GM19455 (cell line): Measurements from ENCODE around the gene OXSR1.
"Not testable (repeated sequence)": the region's sequence is repeated elsewhere in the genome, so short reads cannot be mapped to it uniquely, and the experiment has no call there.

Experiments
- ATAC-seq: cut with Tn5 transposase; IDR thresholded peaks from one replicate; pipeline ENCODE4 v1.9.1; 2021; ENCODE audit not compliant: unreplicated experiment

The OXSR1 gene

DNA sequence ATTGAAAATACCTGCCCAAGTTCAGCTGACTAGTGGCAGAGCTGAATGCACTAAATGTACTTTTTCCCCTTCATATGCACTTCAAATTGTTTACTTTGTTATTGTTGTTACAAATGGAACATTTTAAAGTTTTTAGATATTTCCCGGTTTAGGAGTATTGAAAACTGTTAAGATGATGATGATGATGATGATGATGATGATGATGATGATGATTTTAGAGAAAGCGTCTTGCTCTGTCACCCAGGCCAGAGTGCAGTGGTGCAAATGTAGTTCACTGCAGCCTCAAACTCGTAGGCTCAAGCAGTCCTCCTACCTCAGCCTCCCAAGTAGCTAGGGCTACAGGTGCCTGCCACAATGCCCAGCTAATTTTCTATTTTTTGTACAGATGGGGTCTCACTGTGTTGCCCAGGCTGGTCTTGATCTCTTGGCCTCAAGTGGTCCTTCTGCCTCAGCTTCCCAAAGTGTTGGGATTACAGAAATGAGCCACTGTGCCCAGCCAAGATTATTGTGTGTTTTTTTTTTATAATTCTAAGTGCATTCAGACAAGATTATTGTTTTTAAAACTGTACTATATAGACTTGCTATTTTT, 54.4 kb downstream of the OXSR1 start:
- no peak for ATAC-seq

DNA sequence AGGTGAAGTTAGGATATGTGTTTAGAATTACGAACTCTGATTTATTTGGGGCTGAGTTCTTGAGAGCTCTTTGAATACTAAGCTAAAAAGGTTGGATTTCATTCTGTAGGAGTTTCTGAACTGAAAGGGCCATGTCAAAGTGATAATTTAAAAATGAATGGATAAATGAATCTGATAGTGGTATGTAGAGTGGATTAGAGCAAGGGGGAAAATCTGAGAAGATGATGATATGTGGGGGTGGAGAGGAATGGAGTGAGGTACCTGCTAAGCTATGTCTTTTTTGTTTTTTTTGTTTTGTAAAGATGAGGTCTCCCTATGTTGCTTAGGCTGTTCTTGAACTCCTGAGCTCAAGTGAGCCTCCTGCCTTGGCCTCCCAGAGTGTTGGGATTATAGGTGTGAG, 55.7 kb downstream of the OXSR1 start:
- ATAC-seq: no peak

DNA sequence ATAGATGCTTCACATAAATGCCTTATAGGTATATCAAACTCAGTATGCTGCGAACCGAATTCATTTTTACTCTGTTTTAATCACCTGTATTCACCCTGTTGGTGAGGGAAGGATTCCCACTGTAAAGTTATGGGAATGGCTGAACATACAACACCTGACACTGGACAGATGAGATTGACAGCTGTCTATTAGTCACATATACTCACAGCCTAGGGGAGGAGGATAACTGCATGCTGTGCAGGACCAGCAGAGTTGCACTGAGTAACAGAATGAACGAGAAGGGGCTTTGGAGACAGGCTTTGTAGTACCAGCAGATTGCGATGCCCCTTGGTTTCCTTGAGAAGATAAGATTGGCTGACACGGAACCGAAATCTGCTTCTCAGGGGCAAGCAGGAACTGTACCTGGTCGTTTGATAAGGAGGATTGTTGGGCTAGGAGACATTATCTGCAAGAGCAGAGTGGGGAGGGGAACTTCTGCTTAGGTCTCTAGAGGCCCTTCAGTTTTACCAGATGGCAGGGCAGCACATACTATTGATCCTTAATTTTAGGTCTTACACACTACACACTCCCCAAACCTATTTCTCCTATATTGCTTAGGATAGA, 56.8 kb downstream of the OXSR1 start:
- no peak for ATAC-seq

DNA sequence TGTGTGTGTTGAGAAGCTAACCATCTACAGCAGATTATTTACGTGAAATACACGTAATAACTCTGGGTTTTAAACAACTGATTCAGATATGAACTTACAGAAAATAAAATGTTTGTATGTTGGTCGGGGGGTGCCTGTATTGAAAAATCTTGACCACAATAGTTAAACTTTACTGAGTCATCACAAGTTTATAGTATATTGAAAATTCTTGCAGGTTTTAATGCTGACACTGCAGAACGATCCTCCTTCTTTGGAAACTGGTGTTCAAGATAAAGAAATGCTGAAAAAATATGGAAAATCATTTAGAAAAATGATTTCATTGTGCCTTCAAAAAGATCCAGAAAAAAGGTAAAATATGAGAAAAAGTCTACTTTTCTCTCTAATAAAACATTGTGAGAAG, 59.0 kb downstream of the OXSR1 start:
- ATAC-seq: no peak

DNA sequence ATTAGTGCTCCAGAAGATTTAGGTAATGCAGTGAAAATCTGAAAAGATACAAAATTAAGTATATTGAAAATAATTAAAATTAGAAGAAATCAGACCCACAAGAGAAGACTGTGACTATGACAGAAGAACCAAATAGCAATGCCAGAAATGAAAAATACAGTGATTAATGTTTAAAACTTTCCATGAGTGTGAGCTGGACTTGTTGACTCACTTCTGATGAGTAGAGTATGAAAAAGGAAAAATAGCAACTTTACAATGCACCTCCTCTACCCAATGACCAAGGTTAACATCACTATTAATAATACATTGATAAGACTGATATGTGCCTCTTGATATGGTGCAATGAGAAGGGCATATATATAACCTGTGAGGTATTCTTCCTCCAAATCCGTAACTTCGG, 60.9 kb downstream of the OXSR1 start:
- ATAC-seq: no peak

DNA sequence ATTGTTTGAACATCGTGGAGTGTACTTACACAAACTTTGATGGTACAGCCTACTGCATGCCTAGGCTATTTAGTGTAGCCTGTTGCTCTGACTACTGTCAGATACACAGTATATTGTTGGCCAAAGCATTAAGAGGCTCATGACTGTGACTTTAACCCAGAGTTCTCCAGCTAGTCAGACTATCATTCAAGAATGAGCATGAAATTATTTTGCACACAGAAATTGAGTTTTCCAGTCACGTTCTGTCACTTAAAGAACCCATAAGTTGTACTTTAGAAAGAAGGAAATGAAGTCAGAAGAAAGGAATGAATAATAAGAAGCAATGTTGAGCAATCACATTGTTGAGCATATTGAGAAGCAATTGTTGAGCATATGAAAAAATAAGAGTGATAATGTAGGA, 62.7 kb downstream of the OXSR1 start:
- ATAC-seq: no peak

GRCh38 chr3:38229036-38229435, 63.7 kb downstream of the OXSR1 start:
- no peak for ATAC-seq

GRCh38 chr3:38232701-38233100, 67.4 kb downstream of the OXSR1 start:
- ATAC-seq: no peak

DNA sequence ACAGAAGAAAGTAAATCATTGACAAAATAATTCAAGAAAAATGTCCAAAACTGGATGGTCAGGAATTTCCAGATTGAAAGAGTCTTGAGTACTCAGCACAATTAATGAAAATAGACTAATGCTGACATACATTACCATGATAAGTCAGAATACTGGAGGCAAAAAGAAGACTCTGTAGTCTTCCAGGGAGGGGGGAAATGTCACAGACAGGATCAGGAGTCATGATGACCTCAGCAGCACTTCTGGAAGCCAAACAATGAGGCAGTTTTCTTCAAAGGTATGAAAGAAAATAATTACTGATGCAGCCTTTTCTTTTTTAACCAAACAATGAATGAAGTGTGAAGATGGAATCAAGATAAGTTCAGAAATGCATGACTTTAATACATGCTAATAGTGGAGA, 70.1 kb downstream of the OXSR1 start:
- ATAC-seq: no peak

GRCh38 chr3:38238416-38239008, 73.2 kb downstream of the OXSR1 start:
- ATAC-seq: no peak

DNA sequence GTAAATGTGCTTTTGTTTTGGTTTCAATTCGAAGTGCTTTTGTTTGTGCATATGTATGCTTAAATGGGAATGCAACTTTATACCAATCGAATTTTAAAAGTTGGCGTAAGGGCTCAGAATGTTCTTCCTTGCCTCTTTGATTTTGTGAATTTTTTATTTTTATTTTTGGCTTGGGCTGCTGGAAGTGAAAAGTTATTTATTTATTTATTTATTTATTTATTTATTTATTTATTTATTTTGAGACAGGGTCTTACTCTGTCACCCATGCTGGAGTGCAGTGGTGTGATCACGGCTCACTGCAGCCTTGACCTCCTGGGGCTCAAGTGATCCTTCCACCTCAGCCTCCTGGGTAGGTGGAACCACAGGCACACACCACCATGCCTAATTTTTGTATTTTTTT, 77.5 kb downstream of the OXSR1 start:
- ATAC-seq: not testable (repeated sequence)

GRCh38 chr3:38245930-38246329, 80.6 kb downstream of the OXSR1 start:
- no peak for ATAC-seq

DNA sequence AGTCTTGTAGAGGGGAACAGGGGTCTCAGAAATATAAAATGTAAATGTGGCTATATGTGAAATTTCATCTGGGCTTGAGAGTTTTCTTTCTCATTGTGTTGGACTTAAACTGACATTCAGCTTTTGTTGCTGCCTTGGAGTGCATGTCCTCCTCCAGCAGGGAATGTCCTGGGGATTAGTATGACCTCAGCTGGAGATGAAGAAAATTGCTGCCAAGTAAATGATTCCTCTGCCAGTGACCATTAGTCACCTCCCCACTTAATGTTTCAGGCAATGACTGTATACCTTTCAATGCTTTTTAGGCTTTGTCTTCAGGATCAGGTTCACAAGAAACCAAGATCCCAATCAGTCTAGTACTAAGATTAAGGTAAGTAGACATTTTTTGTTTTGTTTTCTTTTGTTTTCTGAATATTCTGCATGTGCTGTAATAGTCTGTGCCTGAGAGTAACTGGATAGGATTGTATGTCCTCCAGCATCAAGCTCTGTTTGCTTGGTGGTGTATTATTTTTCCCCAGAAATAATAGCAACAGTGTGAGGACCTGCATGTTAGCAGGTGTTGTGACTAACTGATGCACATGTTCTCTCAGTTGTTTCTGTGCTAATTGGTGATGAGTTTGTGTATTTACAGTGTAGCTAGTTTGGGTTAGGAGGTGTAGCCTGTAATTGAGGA, 82.2 kb downstream of the OXSR1 start:
- ATAC-seq: no peak

GRCh38 chr3:38250198-38250597, 84.9 kb downstream of the OXSR1 start:
- no peak for ATAC-seq

DNA sequence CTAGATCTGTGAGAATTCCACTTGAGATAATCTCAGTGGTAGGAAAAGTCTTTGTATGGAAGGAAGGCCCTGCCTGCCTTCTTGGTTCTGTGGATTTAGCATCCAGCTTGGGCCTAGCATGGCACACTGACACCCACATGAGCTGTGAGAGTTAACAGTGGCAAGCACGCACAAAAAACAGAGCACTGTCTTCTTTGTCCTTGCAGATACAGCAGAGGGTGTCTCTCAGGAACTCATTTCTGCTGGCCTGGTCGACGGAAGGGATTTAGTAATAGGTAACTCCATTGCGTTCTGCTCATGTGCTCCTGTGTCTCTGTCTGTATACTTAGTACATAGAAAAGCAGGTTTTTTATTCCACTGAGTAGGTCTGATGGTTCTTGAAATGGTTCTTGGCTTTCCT, 85.9 kb downstream of the OXSR1 start:
- no peak for ATAC-seq

DNA sequence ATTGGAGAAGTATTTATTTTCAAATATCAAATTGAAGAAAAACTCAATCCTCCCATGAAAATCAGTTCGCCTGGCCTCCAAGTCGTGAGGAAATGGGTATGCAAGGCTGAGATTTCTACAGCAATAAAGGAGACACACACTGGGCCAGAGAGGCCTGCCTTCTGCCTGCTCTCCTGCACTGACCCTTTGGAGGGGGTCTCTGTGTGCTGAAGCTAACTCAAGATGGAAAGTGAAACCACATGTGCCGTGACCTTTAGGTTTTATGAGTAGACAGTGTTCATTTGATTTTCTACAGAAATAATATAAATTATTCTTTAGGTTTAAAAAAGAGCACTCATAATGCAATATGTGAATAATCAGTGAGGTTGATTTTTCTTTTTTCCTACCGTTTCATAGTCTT, 88.4 kb downstream of the OXSR1 start:
- no peak for ATAC-seq

DNA sequence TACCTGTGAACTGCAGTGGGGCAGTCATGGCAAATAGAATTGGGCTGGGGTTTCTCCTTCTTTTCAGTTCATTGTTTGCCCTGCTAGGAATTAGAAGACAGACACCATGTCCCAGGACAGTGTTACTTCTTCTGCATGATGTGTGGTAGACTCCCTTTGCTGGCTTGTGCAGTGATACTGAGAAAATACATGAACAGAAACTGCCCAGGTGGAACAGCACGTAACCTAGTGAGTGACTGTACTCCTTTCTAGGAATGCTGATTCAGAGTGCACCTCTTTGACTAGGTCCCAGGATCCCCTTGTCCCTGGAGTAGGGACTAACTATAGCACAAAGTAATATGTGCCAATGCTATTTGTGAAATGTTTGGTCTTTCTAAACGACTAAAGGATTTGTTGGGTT, 89.5 kb downstream of the OXSR1 start:
- ATAC-seq: no peak

DNA sequence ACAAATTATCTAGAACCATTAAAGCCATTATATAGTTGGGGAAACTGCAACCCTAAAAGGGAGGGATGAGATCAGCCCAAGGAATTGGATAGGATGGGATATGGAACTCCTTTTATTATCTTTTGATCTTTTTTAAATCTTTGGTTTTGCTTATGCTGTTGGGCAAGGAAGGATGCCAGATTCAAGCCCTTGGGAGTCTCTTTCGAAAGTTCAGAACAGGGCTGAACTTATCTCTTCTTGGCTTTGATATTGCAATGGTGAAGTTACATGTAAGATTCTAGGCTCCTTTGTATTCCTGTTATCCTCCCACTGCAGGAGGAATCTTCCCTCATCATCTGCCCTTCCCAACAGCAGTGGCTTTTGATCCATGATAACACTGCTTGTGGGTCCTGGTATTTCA, 90.3 kb downstream of the OXSR1 start:
- no peak for ATAC-seq

GRCh38 chr3:38257583-38257982, 92.2 kb downstream of the OXSR1 start:
- no peak for ATAC-seq

- no peak for ATAC-seq
Measured at GRCh38 chr3:38260474-38260873, 95.1 kb downstream of the OXSR1 start.

GRCh38 chr3:38264353-38264771, 99.0 kb downstream of the OXSR1 start:
- ATAC-seq: no peak

GRCh38 chr3:38264779-38265178, 99.4 kb downstream of the OXSR1 start:
- ATAC-seq: no peak
